A673 (cell line): ENCODE measurements around the gene LMBRD1.

Source experiments
- CTCF ChIP-seq: fragments of 300-800, 200-600 bp; sonication (generic); conservative IDR thresholded peaks from 2 replicates; pipeline ENCODE4 v1.5.1; 2017; ENCODE audit warnings: low read depth, mild to moderate bottlenecking, antibody characterized with exemption, low read length, moderate library complexity, mixed read lengths
- EZH2 ChIP-seq: fragments of 200-600 bp; sonication (generic); IDR thresholded peaks from 2 replicates; pipeline ENCODE4 v1.6.1; 2017; ENCODE audit warnings: borderline replicate concordance, low read depth, mild to moderate bottlenecking, mixed read lengths, antibody characterized with exemption, low read length; ENCODE audit not compliant: poor library complexity, severe bottlenecking

GRCh38 chr6:69843189-69843588 is 46.4 kb upstream of the LMBRD1 start:
- TF ChIP-seq CTCF, result no peak
- no peak for TF ChIP-seq EZH2
